Upper lobe of left lung (tissue), 6 donors: ENCODE measurements around the gene RNASE8. TPM values are rescaled to one million over a fixed set of nuclear protein-coding genes. Genes with fewer than 3 reads are reported as not detected.

Experiments
- ATAC-seq, 2 donors: fragments of 200-7000 bp; cut with Tn5 transposase; one replicate each; pipeline ENCODE4 v1.9.1; 2022; ENCODE audit warnings: mild to moderate bottlenecking in 2 of 2, moderate library complexity in 2 of 2; ENCODE audit not compliant: low FRiP score in 2 of 2
- DNase-seq, 2 donors: peaks; one replicate each; pipeline ENCODE4 v3.0.0-alpha.2; 2019 to 2020
- H3K27ac ChIP-seq, 4 donors: fragments of 200-600 bp; sonication (generic); one replicate each; pipeline ENCODE4 v1.5.1; 2016 to 2019
- H3K27me3 ChIP-seq, 4 donors: fragments of 200-600 bp; sonication (generic); one replicate each; pipeline ENCODE4 v1.5.1; 2017 to 2019
- H3K36me3 ChIP-seq, 4 donors: fragments of 200-600 bp; sonication (generic); one replicate each; pipeline ENCODE4 v1.5.1; 2016 to 2019
- H3K4me1 ChIP-seq, 4 donors: fragments of 200-600 bp; sonication (generic); one replicate each; pipeline ENCODE4 v1.5.1; 2018 to 2019
- H3K4me3 ChIP-seq, 4 donors: fragments of 200-600 bp; sonication (generic); one replicate each; pipeline ENCODE4 v1.5.1; 2017 to 2019; ENCODE audit warnings: mild to moderate bottlenecking in 2 of 4, moderate library complexity in 1 of 4
- H3K9me3 ChIP-seq, 4 donors: fragments of 200-600 bp; sonication (generic); one replicate each; pipeline ENCODE4 v1.5.1; 2018 to 2019
- CTCF ChIP-seq, 6 experiments: fragments of 450-650 bp in 4 of 6; fragments of 200-600 bp in 2 of 6; sonication (generic) in 2 of 6; IDR thresholded peaks; one replicate each; pipeline ENCODE4 v1.5.1; 2016 to 2019; ENCODE audit warnings: antibody characterized with exemption in 6 of 6
- EP300 ChIP-seq, 4 donors: sonication (generic); formaldehyde crosslinking; IDR thresholded peaks; one replicate each; pipeline ENCODE4 v1.5.1; 2017; ENCODE audit warnings: antibody characterized with exemption in 4 of 4, control low read depth in 2 of 4
- POLR2A ChIP-seq, 4 donors: fragments of 450-650 bp; IDR thresholded peaks; one replicate each; pipeline ENCODE4 v1.5.1; 2016 to 2017; ENCODE audit warnings: antibody characterized with exemption in 4 of 4, mild to moderate bottlenecking in 2 of 4
- POLR2AphosphoS5 ChIP-seq, 2 donors: sonication (generic); formaldehyde crosslinking; IDR thresholded peaks; one replicate each; pipeline ENCODE4 v1.5.1; 2017; ENCODE audit warnings: antibody characterized with exemption in 2 of 2
- WGBS, 2 donors: methylation state at CpG; one replicate each; pipeline ENCODE4 v1.1.5; 2017 to 2018; 5-methylcytosine and 5-hydroxymethylcytosine counted together
- total RNA-seq, 6 donors: library from RNA; depleted of rRNA in 4 of 6; stranded (reverse); fragments of >200 nt in 4 of 6; gene quantifications; one replicate each; pipeline versions ENCODE4 v1.1.0 to v1.2.1, GENCODE V29; 2016 to 2021
- donor health status: DM: no; HTN: no; CAD: no; lungs with moderate emphysema.
- donor health status: DM: no; HTN: yes; CAD: no; lungs with severe emphysema.

RNASE8 gene
- total RNA-seq, 6 donors from 2014 or later: not detected

DNA sequence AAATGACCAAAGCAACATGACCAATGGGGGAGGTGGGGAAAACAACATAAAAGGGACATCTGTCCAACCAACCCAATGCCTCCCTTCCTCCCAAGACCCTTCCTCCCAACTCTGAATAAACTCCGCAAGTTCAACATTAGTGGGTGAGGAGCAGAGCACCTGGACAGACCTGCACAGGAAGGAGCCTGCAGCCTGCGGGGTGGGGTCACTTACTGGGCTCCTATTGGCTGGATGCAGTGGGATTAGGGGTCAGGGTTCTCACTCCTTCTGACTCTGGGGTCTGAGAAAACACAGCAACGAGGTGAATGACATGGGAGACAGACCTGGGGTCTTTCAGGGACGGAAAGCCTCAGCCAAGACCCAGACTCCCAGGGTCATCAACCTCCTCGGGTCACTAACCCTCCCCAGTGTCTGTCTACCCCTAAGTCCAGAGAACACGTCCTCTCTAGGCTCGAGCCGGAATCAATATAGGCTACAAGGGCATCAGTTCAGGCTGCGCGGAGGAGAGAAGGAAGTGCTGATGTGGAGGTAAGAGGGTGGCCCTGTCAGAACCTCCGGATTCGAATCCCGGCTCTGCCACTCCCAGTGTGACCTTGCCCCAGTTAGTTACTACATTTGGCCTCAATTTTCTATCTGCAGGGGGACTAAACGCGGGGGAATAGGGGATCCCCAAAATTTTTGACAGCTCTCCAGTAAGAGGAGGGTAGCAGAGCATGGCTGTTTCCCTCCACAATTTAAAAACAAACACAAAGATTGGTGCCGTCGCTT lies 33.6 kb upstream of the RNASE8 start:
- DNase-seq (no peak), ATAC-seq (peak in 1 of 2 donors; percentile 8)
- H3K4me3 ChIP-seq: peak overlapping the region; percentile 60 to 89 (median 76)
- peaks cover 0 to 30% (median 5%) of the 10 kb centered on the region in 4 donors for H3K36me3 ChIP-seq
- 20 to 33% methylated on average over 12 to 17 of the region's 17 CpGs for WGBS, 2 donors
- no peak for TF ChIP-seq CTCF (IDR thresholded peaks at IDR 0.05)
- no peak for TF ChIP-seq POLR2A (IDR thresholded peaks at IDR 0.05)
- no peak for TF ChIP-seq EP300 (IDR thresholded peaks at IDR 0.05)
- no peak for TF ChIP-seq POLR2AphosphoS5 (IDR thresholded peaks at IDR 0.05)
- H3K27me3 ChIP-seq: peaks cover 0 to 8% (median 1%) of the 10 kb centered on the region in 4 donors
- peak overlapping the region; percentile 80 to 93 (median 88) for H3K27ac ChIP-seq
- no peaks in the 10 kb centered on the region for H3K9me3 ChIP-seq
- H3K4me1 ChIP-seq: peaks cover 29 to 36% (median 30%) of the 10 kb centered on the region in 4 donors

- peak within 1 kb of the TSS; percentile 80 to 93 (median 88) for H3K27ac ChIP-seq
- WGBS, 2 donors: 0 to 7% methylated on average over 6 to 8 of the region's 72 CpGs
- DNase-seq: peak; percentile 85 to 95
These were observed 32.8 kb upstream of the RNASE8 start, which contains the start of gene NDRG2 for GRCh38 chr14:21024585-21025370. NDRG2 (minus strand) TSS chr14:21025061; CDS start chr14:21023315, 1,746 bp downstream.

DNA sequence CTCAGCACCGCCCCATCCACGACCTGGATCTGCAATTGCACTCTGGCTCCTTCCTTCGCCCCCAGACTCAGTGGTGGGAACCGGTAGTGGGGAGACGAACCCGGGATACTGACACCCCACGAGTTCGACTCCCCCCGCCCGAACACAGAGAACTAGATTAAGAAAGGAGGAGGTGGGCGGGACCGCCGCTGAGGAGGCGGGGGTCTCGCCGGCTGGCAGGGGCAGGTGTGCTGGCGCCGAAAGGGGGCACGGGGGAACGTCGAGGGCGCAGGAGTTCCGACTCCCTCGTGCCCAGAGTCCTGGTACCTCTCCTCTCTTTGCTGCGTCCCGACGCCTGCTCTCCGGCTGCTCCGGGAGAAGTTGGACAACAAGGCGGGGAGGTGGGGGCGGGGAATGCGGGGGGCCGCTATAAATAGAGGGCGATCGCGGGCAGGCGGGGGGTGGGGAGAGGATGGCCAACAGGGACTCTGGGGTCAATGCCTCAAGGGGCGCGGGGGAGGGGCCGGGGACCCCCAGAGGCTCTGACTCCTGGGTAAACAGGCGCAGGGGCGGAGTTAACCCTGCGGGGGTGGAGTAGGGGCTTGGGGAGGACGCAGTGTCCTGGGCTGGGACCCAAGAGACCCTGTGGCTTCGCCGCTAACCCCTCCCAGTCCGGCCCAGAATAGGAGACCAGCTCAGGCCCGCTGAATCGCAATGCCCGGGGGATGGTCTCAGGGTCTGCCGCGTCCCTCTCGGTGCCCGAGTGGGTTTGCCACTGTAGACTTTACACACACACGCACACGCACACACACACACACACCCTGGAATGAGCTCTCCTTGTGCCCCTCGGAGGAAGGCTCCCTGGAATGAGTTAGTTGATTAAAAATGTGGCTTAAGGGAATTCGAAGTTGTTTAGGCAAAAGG lies 32.0 kb upstream of the RNASE8 start:
- H3K27me3 ChIP-seq: peaks cover 0 to 8% (median 1%) of the 10 kb centered on the region in 4 donors
- 11 to 13% methylated on average over 15 to 57 of the region's 58 CpGs for WGBS, 2 donors
- DNase-seq (peak; percentile 44 to 86), ATAC-seq (peak; percentile 35 to 56)
- H3K36me3 ChIP-seq: peaks cover 0 to 14% (median 2%) of the 10 kb centered on the region in 4 donors
- no peak for TF ChIP-seq CTCF (IDR thresholded peaks at IDR 0.05)
- TF ChIP-seq POLR2A (IDR thresholded peaks at IDR 0.05): peak in 1 of 4 donors; percentile 6
- no peaks in the 10 kb centered on the region for H3K9me3 ChIP-seq
- peak overlapping the region; percentile 60 to 89 (median 76) for H3K4me3 ChIP-seq
- H3K4me1 ChIP-seq: peaks cover 29 to 36% (median 30%) of the 10 kb centered on the region in 4 donors
- peak overlapping the region; percentile 80 to 93 (median 88) for H3K27ac ChIP-seq

More at GRCh38 chr14:21024585-21025370, 32.8 kb upstream of the RNASE8 start, which contains the start of gene NDRG2:
- peaks cover 29 to 36% (median 30%) of the 10 kb centered on the region in 4 donors for H3K4me1 ChIP-seq
- peak; percentile 81 to 90 for ATAC-seq
- peaks cover 0 to 22% (median 2%) of the 10 kb centered on the region in 4 donors for H3K36me3 ChIP-seq
- TF ChIP-seq EP300 (IDR thresholded peaks at IDR 0.05) (no peak), POLR2AphosphoS5 (IDR thresholded peaks at IDR 0.05) (peak in 1 of 2 donors; percentile 68), POLR2A (IDR thresholded peaks at IDR 0.05) (peak in 2 of 4 donors; percentile 50 to 51), CTCF (IDR thresholded peaks at IDR 0.05) (peak in 1 of 6 experiments; percentile 11)
- peaks cover 0 to 8% (median 1%) of the 10 kb centered on the region in 4 donors for H3K27me3 ChIP-seq
- no peaks in the 10 kb centered on the region for H3K9me3 ChIP-seq
- H3K4me3 ChIP-seq: peak within 1 kb of the TSS; percentile 60 to 89 (median 76)
